MM.1S (cell line): ENCODE measurements around the gene MYH11.

Experiments used
- DNase-seq: peaks from one replicate; pipeline ENCODE4 v3.0.0-alpha.2; 2015
- H2AFZ ChIP-seq: fragments of 300-600 bp; sonication (generic); 2 replicates; pipeline ENCODE4 v1.6.0; 2016; ENCODE audit warnings: antibody characterized with exemption, low read length
- H3F3A ChIP-seq: fragments of 300-600 bp; sonication (generic); 2 replicates; pipeline ENCODE4 v1.6.1; 2016; ENCODE audit warnings: mild to moderate bottlenecking, antibody characterized with exemption, low read length, moderate library complexity, mixed read lengths; ENCODE audit not compliant: insufficient read depth
- H3K27ac ChIP-seq: fragments of 300-600 bp; sonication (generic); 2 replicates; pipeline ENCODE4 v1.5.1; 2016; ENCODE audit warnings: mild to moderate bottlenecking, low read length
- H3K27me3 ChIP-seq: fragments of 300-600 bp; sonication (generic); replicated peaks from 2 replicates; pipeline ENCODE4 v1.6.0; 2016; ENCODE audit warnings: low read length; ENCODE audit not compliant: insufficient read depth
- H3K36me3 ChIP-seq: fragments of 300-600 bp; sonication (generic); replicated peaks from 2 replicates; pipeline ENCODE4 v1.6.1; 2016; ENCODE audit warnings: mild to moderate bottlenecking, low read length, mixed read lengths; ENCODE audit not compliant: insufficient read depth
- H3K4me1 ChIP-seq: fragments of 300-600 bp; sonication (generic); 2 replicates; pipeline ENCODE4 v1.6.1; 2016; ENCODE audit warnings: low read length, mixed read lengths
- H3K4me2 ChIP-seq: fragments of 300-600 bp; sonication (generic); 2 replicates; pipeline ENCODE4 v1.6.0; 2016; ENCODE audit warnings: low read depth, low read length
- H3K4me3 ChIP-seq: fragments of 300-600 bp; sonication (generic); 2 replicates; pipeline ENCODE4 v1.5.1; 2016; ENCODE audit warnings: low read length, mixed read lengths
- H3K79me2 ChIP-seq: fragments of 300-600 bp; sonication (generic); 2 replicates; pipeline ENCODE4 v1.6.1; 2016; ENCODE audit warnings: mixed run types, low read length, mixed read lengths
- H3K9ac ChIP-seq: fragments of 300-600 bp; sonication (generic); 2 replicates; pipeline ENCODE4 v1.6.1; 2016; ENCODE audit warnings: low read length, mixed read lengths
- H3K9me2 ChIP-seq: fragments of 300-600 bp; sonication (generic); replicated peaks from 2 replicates; pipeline ENCODE4 v1.6.1; 2016; ENCODE audit warnings: mild to moderate bottlenecking, low read length, mixed read lengths; ENCODE audit not compliant: insufficient read depth
- H3K9me3 ChIP-seq: fragments of 300-600 bp; sonication (generic); replicated peaks from 2 replicates; pipeline ENCODE4 v1.6.1; 2016; ENCODE audit warnings: mild to moderate bottlenecking, low read length, mixed read lengths; ENCODE audit not compliant: insufficient read depth
- H4K20me1 ChIP-seq: fragments of 300-600 bp; sonication (generic); 2 replicates; pipeline ENCODE4 v1.6.1; 2016; ENCODE audit warnings: mild to moderate bottlenecking, low read length, moderate library complexity, mixed read lengths; ENCODE audit not compliant: insufficient read depth
- EZH2 ChIP-seq: fragments of 300-600 bp; sonication (generic); optimal IDR thresholded peaks from 2 replicates; pipeline ENCODE3; 2017; ENCODE audit warnings: low read depth, mild to moderate bottlenecking, antibody characterized with exemption, low read length, mixed read lengths
- EZH2phosphoT487 ChIP-seq: fragments of 300-600 bp; sonication (generic); IDR thresholded peaks from 2 replicates; pipeline ENCODE4 v1.6.1; 2018; ENCODE audit warnings: antibody characterized with exemption, low read length
- TF ChIP-seq, protein P1 (sequence below): fragments of 300-600 bp; sonication (generic); IDR thresholded peaks from 2 replicates; pipeline ENCODE4 v1.5.1; 2016; ENCODE audit warnings: antibody characterized with exemption, low read length, mixed read lengths

Gene MYH11

DNA sequence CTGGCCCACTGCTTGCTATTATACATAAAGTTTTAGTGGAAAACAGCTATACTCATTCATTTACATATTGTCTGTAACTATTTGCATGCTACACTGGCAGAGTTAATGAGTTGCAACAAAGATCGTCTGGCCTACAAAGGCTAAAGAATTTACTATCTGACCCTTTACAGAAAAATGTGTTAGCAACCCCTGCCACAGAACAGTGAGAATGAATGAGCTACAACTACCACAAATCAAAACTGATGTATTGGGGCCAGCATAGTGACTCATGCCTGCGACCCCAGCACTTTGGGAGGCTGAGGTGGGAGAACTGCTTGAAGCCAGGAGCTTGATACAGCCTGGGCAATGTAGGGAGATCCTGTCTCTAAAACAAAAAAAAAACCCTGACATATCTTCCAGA is 92.7 kb downstream of the MYH11 start:
- Histone ChIP-seq H3K9me2 (no peaks in the 10 kb centered on the region), H3K36me3 (no peaks in the 10 kb centered on the region), H3F3A (no peaks in the 10 kb centered on the region), H3K4me1 (no peaks in the 10 kb centered on the region), H3K4me3 (no peak overlapping the region), H3K4me2 (no peak overlapping the region), H4K20me1 (no peaks in the 10 kb centered on the region), H2AFZ (no peak overlapping the region), H3K79me2 (no peaks in the 10 kb centered on the region), H3K27ac (no peak overlapping the region), H3K27me3 (no peaks in the 10 kb centered on the region), H3K9ac (no peak overlapping the region), H3K9me3 (no peaks in the 10 kb centered on the region)
- DNase-seq: no peak
- TF ChIP-seq, protein P1, sequence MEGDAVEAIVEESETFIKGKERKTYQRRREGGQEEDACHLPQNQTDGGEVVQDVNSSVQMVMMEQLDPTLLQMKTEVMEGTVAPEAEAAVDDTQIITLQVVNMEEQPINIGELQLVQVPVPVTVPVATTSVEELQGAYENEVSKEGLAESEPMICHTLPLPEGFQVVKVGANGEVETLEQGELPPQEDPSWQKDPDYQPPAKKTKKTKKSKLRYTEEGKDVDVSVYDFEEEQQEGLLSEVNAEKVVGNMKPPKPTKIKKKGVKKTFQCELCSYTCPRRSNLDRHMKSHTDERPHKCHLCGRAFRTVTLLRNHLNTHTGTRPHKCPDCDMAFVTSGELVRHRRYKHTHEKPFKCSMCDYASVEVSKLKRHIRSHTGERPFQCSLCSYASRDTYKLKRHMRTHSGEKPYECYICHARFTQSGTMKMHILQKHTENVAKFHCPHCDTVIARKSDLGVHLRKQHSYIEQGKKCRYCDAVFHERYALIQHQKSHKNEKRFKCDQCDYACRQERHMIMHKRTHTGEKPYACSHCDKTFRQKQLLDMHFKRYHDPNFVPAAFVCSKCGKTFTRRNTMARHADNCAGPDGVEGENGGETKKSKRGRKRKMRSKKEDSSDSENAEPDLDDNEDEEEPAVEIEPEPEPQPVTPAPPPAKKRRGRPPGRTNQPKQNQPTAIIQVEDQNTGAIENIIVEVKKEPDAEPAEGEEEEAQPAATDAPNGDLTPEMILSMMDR: no peak
- TF ChIP-seq EZH2: no peak
- TF ChIP-seq EZH2phosphoT487: no peak

DNA sequence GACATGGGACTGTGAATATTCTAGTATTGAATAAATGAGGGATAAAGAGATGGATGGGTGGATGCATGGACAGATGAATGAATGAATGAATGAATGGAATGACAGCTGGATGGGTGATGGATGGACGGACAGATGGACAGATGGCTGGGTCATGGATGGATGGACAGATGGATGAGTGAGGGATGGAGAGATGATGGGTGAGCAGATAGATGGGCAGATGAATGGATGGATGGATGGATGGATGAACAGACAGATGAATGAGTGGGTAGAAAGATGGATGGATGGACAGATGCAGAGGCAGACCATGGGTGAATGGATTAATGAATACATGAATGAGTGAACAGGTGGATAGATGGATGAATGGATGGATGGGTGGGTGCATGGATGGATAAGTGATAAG is 96.7 kb downstream of the MYH11 start:
- TF ChIP-seq, protein P1: no peak
- no peak for TF ChIP-seq EZH2
- TF ChIP-seq EZH2phosphoT487: no peak
- DNase-seq: no peak
- Histone ChIP-seq H4K20me1 (no peaks in the 10 kb centered on the region), H3K4me3 (no peak overlapping the region), H2AFZ (no peak overlapping the region), H3K36me3 (no peaks in the 10 kb centered on the region), H3F3A (no peaks in the 10 kb centered on the region), H3K27ac (no peak overlapping the region), H3K4me2 (no peak overlapping the region), H3K9me2 (no peaks in the 10 kb centered on the region), H3K4me1 (no peaks in the 10 kb centered on the region), H3K9me3 (no peaks in the 10 kb centered on the region), H3K9ac (no peak overlapping the region), H3K79me2 (no peaks in the 10 kb centered on the region), H3K27me3 (no peaks in the 10 kb centered on the region)

- Histone ChIP-seq H3K9me3 (no peaks in the 10 kb centered on the region), H3K4me3 (no peak overlapping the region), H3K79me2 (no peaks in the 10 kb centered on the region), H3K36me3 (no peaks in the 10 kb centered on the region), H3F3A (no peaks in the 10 kb centered on the region), H3K9me2 (no peaks in the 10 kb centered on the region), H3K4me2 (no peak overlapping the region), H3K4me1 (no peaks in the 10 kb centered on the region), H3K27ac (no peak overlapping the region), H4K20me1 (no peaks in the 10 kb centered on the region), H3K9ac (no peak overlapping the region), H3K27me3 (no peaks in the 10 kb centered on the region), H2AFZ (no peak overlapping the region)
- TF ChIP-seq EZH2: no peak
- no peak for TF ChIP-seq EZH2phosphoT487
- TF ChIP-seq, protein P1: no peak
- no peak for DNase-seq
These were observed 97.8 kb downstream of the MYH11 start for GRCh38 chr16:15759070-15759469.
